ENCODE results near the gene RGS10.

The RGS10 gene

GRCh38 chr10:119514819-119515218 is 27.7 kb downstream of the RGS10 start:
- H3K36me3 ChIP-seq (replicated peaks), result peaks cover 5% of the 10 kb centered on the region
- no peak for TF ChIP-seq CTCF (IDR thresholded peaks at IDR 0.05; ENCODE audit: low read depth, low read length, missing control alignments)
- no peak overlapping the region for H3K27ac ChIP-seq
- DNase-seq, result no peak
- in situ Hi-C loops (cut with HindIII; ENCODE audit: low pct_ligation_motif_present, low sequenced_read_pairs), result no loop called here
- H3K4me3 ChIP-seq (ENCODE audit: low read depth, low read length), result no peak overlapping the region
- H3K27me3 ChIP-seq (replicated peaks), result no peaks in the 10 kb centered on the region

- no peaks in the 10 kb centered on the region for H3K27me3 ChIP-seq (replicated peaks)
- no peak overlapping the region for H3K27ac ChIP-seq
- H3K36me3 ChIP-seq (replicated peaks), result peaks cover 5% of the 10 kb centered on the region
- no peak for DNase-seq
- no peak overlapping the region for H3K4me3 ChIP-seq (ENCODE audit: low read depth, low read length)
- in situ Hi-C loops (cut with HindIII; ENCODE audit: low pct_ligation_motif_present, low sequenced_read_pairs), result no loop called here
- TF ChIP-seq CTCF (IDR thresholded peaks at IDR 0.05; ENCODE audit: low read depth, low read length, missing control alignments), result no peak
These were observed 30.5 kb downstream of the RGS10 start for GRCh38 chr10:119511828-119512515.

GRCh38 chr10:119509909-119510451 is 32.5 kb downstream of the RGS10 start:
- in situ Hi-C loops (cut with HindIII; ENCODE audit: low pct_ligation_motif_present, low sequenced_read_pairs), result no loop called here

GRCh38 chr10:119507115-119507514 is 35.4 kb downstream of the RGS10 start:
- Histone ChIP-seq H3K27ac (no peak overlapping the region), H3K36me3 (replicated peaks) (peaks cover 8% of the 10 kb centered on the region), H3K4me3 (ENCODE audit: low read depth, low read length) (no peak overlapping the region), H3K27me3 (replicated peaks) (no peaks in the 10 kb centered on the region)
- in situ Hi-C loops (cut with HindIII; ENCODE audit: low pct_ligation_motif_present, low sequenced_read_pairs), result no loop called here
- TF ChIP-seq CTCF (IDR thresholded peaks at IDR 0.05; ENCODE audit: low read depth, low read length, missing control alignments), result no peak
- DNase-seq, result no peak

More at GRCh38 chr10:119509909-119510451, 32.5 kb downstream of the RGS10 start:
- no peak for DNase-seq
- Histone ChIP-seq H3K36me3 (replicated peaks) (peaks cover 5% of the 10 kb centered on the region), H3K4me3 (ENCODE audit: low read depth, low read length) (no peak overlapping the region), H3K27me3 (replicated peaks) (no peaks in the 10 kb centered on the region), H3K27ac (no peak overlapping the region)
- no peak for TF ChIP-seq CTCF (IDR thresholded peaks at IDR 0.05; ENCODE audit: low read depth, low read length, missing control alignments)

GRCh38 chr10:119505588-119506315 is 36.8 kb downstream of the RGS10 start:
- H3K27ac ChIP-seq, result no peak overlapping the region

More at GRCh38 chr10:119505588-119506315, 36.8 kb downstream of the RGS10 start:
- no peak for TF ChIP-seq CTCF (IDR thresholded peaks at IDR 0.05; ENCODE audit: low read depth, low read length, missing control alignments)
- no peak for DNase-seq
- Histone ChIP-seq H3K36me3 (replicated peaks) (peaks cover 6% of the 10 kb centered on the region), H3K4me3 (ENCODE audit: low read depth, low read length) (no peak overlapping the region), H3K27me3 (replicated peaks) (no peaks in the 10 kb centered on the region)
- in situ Hi-C loops (cut with HindIII; ENCODE audit: low pct_ligation_motif_present, low sequenced_read_pairs), result no loop called here

Data from brain microvascular endothelial cell (primary cell).